Measurements from ENCODE around the gene COL21A1.

The COL21A1 gene

DNA sequence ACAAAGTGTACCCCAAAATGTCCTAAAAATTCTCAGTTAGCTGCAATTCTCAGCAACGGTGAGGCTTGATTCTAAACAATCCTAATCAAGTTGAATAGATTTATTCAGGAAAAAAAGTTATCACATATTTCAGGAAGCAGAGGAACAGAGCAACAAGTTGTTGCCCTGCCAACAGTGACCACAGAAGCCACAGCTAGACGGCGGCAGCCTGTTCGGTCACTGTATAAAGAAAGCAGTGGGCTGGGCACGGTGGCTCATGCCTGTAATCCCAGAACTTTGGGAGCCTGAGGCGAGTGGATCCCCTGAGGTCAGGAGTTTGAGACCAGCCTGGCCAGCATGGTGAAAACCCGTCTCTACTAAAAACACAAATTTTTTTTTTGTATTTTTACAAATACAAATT is 200.8 kb downstream of the COL21A1 start:
- H3K4me3 ChIP-seq (ENCODE audit: insufficient read depth in 1 of 2, low read depth in 1 of 2, low read length in 2 of 2), result no peak overlapping the region
- H3K4ac ChIP-seq (ENCODE audit: low read depth in 1 of 2, low read length in 2 of 2), result no peak overlapping the region
- H3K14ac ChIP-seq (ENCODE audit: low read length in 2 of 2), result no peak overlapping the region
- no peak overlapping the region for H4K91ac ChIP-seq (ENCODE audit: low read length)
- H2AFZ ChIP-seq (ENCODE audit: low read depth, low read length), result no peak overlapping the region
- no peak overlapping the region for H2AK5ac ChIP-seq (ENCODE audit: low read length, severe bottlenecking)
- no peak overlapping the region for H2BK120ac ChIP-seq (ENCODE audit: low read depth, low read length)
- peak; percentile 43 for DNase-seq
- H3K9ac ChIP-seq (ENCODE audit: low read length), result peak overlapping the region; percentile 36
- no peaks in the 10 kb centered on the region for H3K27me3 ChIP-seq (ENCODE audit: control insufficient read depth in 1 of 2, insufficient read depth in 1 of 2, low read length in 2 of 2)
- no peaks in the 10 kb centered on the region for H3K79me1 ChIP-seq (replicated peaks; ENCODE audit: low read length, poor library complexity, severe bottlenecking)
- H2BK5ac ChIP-seq (ENCODE audit: low read depth, low read length, poor library complexity, severe bottlenecking), result no peak overlapping the region
- WGBS, result 87% methylated on average over 5 of the region's 7 CpGs
- H3K4me2 ChIP-seq (ENCODE audit: low read length, poor library complexity, severe bottlenecking), result no peak overlapping the region
- no peak overlapping the region for H3K23ac ChIP-seq (ENCODE audit: low read length in 2 of 2)
- no peak overlapping the region for H3K18ac ChIP-seq (ENCODE audit: low read depth in 1 of 2, low read length in 2 of 2)
- H4K8ac ChIP-seq (ENCODE audit: low read length), result peak overlapping the region; percentile 60
- no peak overlapping the region for H2BK12ac ChIP-seq (ENCODE audit: low read length in 2 of 2)
- peaks cover 3% of the 10 kb centered on the region for H3K9me3 ChIP-seq (ENCODE audit: control insufficient read depth, low read length)
- H3K27ac ChIP-seq (ENCODE audit: low read length, poor library complexity, severe bottlenecking), result no peak overlapping the region
- peaks cover 6% of the 10 kb centered on the region for H3K4me1 ChIP-seq (ENCODE audit: control insufficient read depth, insufficient read depth, low read depth, low read length)
- no peaks in the 10 kb centered on the region for H3K36me3 ChIP-seq (ENCODE audit: control insufficient read depth in 1 of 2, insufficient read depth in 2 of 2, low read depth in 1 of 2, low read length in 2 of 2)
- peak overlapping the region; percentile 12 for H2BK15ac ChIP-seq (ENCODE audit: low read depth, poor library complexity, severe bottlenecking)

DNA sequence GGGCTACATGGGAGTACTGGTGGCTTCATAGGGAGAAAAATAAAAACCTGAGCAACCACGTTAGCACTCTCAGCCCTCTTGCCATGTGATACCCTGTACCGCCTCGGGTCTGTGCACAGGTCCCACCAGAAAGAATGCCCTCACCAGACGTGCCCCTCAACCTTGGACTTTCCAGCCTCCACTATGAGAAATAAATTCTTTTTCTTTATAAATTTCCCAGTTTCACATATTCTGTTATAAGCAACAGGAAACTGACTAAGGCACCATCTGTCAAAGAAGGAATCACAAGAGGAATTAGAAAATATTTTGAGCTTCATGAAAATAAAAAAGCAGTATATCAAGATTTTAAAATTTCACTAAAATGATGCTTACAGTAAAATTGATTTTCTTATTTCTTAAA is 203.6 kb downstream of the COL21A1 start:
- Histone ChIP-seq H2BK5ac (ENCODE audit: low read depth, low read length, poor library complexity, severe bottlenecking) (no peak overlapping the region), H3K9ac (ENCODE audit: low read length) (no peak overlapping the region), H3K4ac (ENCODE audit: low read depth in 1 of 2, low read length in 2 of 2) (no peak overlapping the region), H3K36me3 (ENCODE audit: control insufficient read depth in 1 of 2, insufficient read depth in 2 of 2, low read depth in 1 of 2, low read length in 2 of 2) (no peaks in the 10 kb centered on the region), H3K27me3 (ENCODE audit: control insufficient read depth in 1 of 2, insufficient read depth in 1 of 2, low read length in 2 of 2) (no peaks in the 10 kb centered on the region), H3K79me1 (replicated peaks; ENCODE audit: low read length, poor library complexity, severe bottlenecking) (no peaks in the 10 kb centered on the region), H3K23ac (ENCODE audit: low read length in 2 of 2) (no peak overlapping the region), H4K91ac (ENCODE audit: low read length) (no peak overlapping the region), H2BK15ac (ENCODE audit: low read depth, poor library complexity, severe bottlenecking) (no peak overlapping the region), H4K8ac (ENCODE audit: low read length) (no peak overlapping the region), H2AK5ac (ENCODE audit: low read length, severe bottlenecking) (no peak overlapping the region), H3K14ac (ENCODE audit: low read length in 2 of 2) (no peak overlapping the region), H3K27ac (ENCODE audit: low read length, poor library complexity, severe bottlenecking) (no peak overlapping the region), H3K4me1 (ENCODE audit: control insufficient read depth, insufficient read depth, low read depth, low read length) (peaks cover 6% of the 10 kb centered on the region), H3K4me2 (ENCODE audit: low read length, poor library complexity, severe bottlenecking) (no peak overlapping the region), H3K18ac (ENCODE audit: low read depth in 1 of 2, low read length in 2 of 2) (no peak overlapping the region), H3K4me3 (ENCODE audit: insufficient read depth in 1 of 2, low read depth in 1 of 2, low read length in 2 of 2) (no peak overlapping the region), H3K9me3 (ENCODE audit: control insufficient read depth, low read length) (peaks cover 3% of the 10 kb centered on the region), H2BK120ac (ENCODE audit: low read depth, low read length) (no peak overlapping the region), H2AFZ (ENCODE audit: low read depth, low read length) (no peak overlapping the region), H2BK12ac (ENCODE audit: low read length in 2 of 2) (no peak overlapping the region)
- WGBS, result 99% methylated on average over 4 of the region's 4 CpGs
- DNase-seq, result no peak

DNA sequence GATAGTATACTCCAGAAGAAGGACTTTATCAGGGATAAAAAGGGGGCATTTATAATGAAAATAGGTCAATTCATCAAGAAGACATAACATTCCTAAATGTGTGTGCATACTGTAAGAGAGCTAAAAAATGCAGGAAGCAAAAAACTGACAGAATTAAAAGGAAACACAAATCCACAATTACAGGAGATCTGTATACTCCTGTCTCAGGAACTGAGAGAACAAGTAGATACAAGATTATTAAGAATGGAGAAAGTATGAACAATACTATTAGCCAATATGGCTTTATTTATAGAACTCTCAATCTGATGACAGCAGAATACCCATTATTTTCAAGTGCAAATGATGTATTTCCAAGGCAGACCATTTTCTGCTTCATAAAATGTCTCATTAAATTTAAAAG is 204.3 kb downstream of the COL21A1 start:
- Histone ChIP-seq H2BK12ac (ENCODE audit: low read length in 2 of 2) (no peak overlapping the region), H2BK5ac (ENCODE audit: low read depth, low read length, poor library complexity, severe bottlenecking) (no peak overlapping the region), H3K9me3 (ENCODE audit: control insufficient read depth, low read length) (peaks cover 3% of the 10 kb centered on the region), H2AFZ (ENCODE audit: low read depth, low read length) (no peak overlapping the region), H3K27ac (ENCODE audit: low read length, poor library complexity, severe bottlenecking) (no peak overlapping the region), H3K27me3 (ENCODE audit: control insufficient read depth in 1 of 2, insufficient read depth in 1 of 2, low read length in 2 of 2) (no peaks in the 10 kb centered on the region), H3K4ac (ENCODE audit: low read depth in 1 of 2, low read length in 2 of 2) (no peak overlapping the region), H3K79me1 (replicated peaks; ENCODE audit: low read length, poor library complexity, severe bottlenecking) (no peaks in the 10 kb centered on the region), H3K23ac (ENCODE audit: low read length in 2 of 2) (no peak overlapping the region), H2BK120ac (ENCODE audit: low read depth, low read length) (no peak overlapping the region), H3K4me2 (ENCODE audit: low read length, poor library complexity, severe bottlenecking) (no peak overlapping the region), H3K4me1 (ENCODE audit: control insufficient read depth, insufficient read depth, low read depth, low read length) (peaks cover 6% of the 10 kb centered on the region), H3K14ac (ENCODE audit: low read length in 2 of 2) (no peak overlapping the region), H4K91ac (ENCODE audit: low read length) (no peak overlapping the region), H2BK15ac (ENCODE audit: low read depth, poor library complexity, severe bottlenecking) (no peak overlapping the region), H3K36me3 (ENCODE audit: control insufficient read depth in 1 of 2, insufficient read depth in 2 of 2, low read depth in 1 of 2, low read length in 2 of 2) (no peaks in the 10 kb centered on the region), H2AK5ac (ENCODE audit: low read length, severe bottlenecking) (no peak overlapping the region), H3K4me3 (ENCODE audit: insufficient read depth in 1 of 2, low read depth in 1 of 2, low read length in 2 of 2) (no peak overlapping the region), H4K8ac (ENCODE audit: low read length) (no peak overlapping the region), H3K18ac (ENCODE audit: low read depth in 1 of 2, low read length in 2 of 2) (no peak overlapping the region), H3K9ac (ENCODE audit: low read length) (no peak overlapping the region)
- DNase-seq, result no peak

DNA sequence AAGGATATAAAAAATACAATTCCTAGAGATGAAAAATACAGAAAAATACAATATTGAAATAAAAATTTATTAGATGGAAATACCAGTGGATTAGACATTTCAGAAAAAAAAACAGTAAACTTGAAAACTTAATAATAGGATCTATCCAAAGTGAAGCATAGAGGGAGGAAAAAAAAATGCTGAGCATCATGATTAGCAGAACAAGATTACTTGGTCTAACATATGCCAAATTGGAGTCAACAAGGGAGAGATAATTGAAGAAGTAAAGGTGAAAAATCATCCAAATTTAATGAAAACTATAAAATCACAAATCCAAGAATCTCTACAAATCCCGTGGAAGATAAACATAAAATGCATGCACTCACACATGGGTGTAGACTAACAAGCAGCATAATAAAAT is 205.8 kb downstream of the COL21A1 start:
- Histone ChIP-seq H3K27ac (ENCODE audit: low read length, poor library complexity, severe bottlenecking) (no peak overlapping the region), H3K4me1 (ENCODE audit: control insufficient read depth, insufficient read depth, low read depth, low read length) (peaks cover 2% of the 10 kb centered on the region), H3K4ac (ENCODE audit: low read depth in 1 of 2, low read length in 2 of 2) (no peak overlapping the region), H2BK120ac (ENCODE audit: low read depth, low read length) (no peak overlapping the region), H3K14ac (ENCODE audit: low read length in 2 of 2) (no peak overlapping the region), H2BK15ac (ENCODE audit: low read depth, poor library complexity, severe bottlenecking) (no peak overlapping the region), H3K4me2 (ENCODE audit: low read length, poor library complexity, severe bottlenecking) (no peak overlapping the region), H2AK5ac (ENCODE audit: low read length, severe bottlenecking) (no peak overlapping the region), H2BK5ac (ENCODE audit: low read depth, low read length, poor library complexity, severe bottlenecking) (no peak overlapping the region), H2BK12ac (ENCODE audit: low read length in 2 of 2) (no peak overlapping the region), H4K91ac (ENCODE audit: low read length) (no peak overlapping the region), H4K8ac (ENCODE audit: low read length) (no peak overlapping the region), H3K4me3 (ENCODE audit: insufficient read depth in 1 of 2, low read depth in 1 of 2, low read length in 2 of 2) (no peak overlapping the region), H3K9ac (ENCODE audit: low read length) (no peak overlapping the region), H3K27me3 (ENCODE audit: control insufficient read depth in 1 of 2, insufficient read depth in 1 of 2, low read length in 2 of 2) (no peaks in the 10 kb centered on the region), H3K18ac (ENCODE audit: low read depth in 1 of 2, low read length in 2 of 2) (no peak overlapping the region), H2AFZ (ENCODE audit: low read depth, low read length) (no peak overlapping the region), H3K36me3 (ENCODE audit: control insufficient read depth in 1 of 2, insufficient read depth in 2 of 2, low read depth in 1 of 2, low read length in 2 of 2) (no peaks in the 10 kb centered on the region), H3K9me3 (ENCODE audit: control insufficient read depth, low read length) (peaks cover 3% of the 10 kb centered on the region), H3K23ac (ENCODE audit: low read length in 2 of 2) (no peak overlapping the region), H3K79me1 (replicated peaks; ENCODE audit: low read length, poor library complexity, severe bottlenecking) (no peaks in the 10 kb centered on the region)
- DNase-seq, result no peak
- WGBS, result 92% methylated on average over 1 of the region's 1 CpG
